ENCODE measurements around the gene MCFD2.

- TF ChIP-seq CTCF (IDR thresholded peaks at IDR 0.05) (no peak), POLR2A (IDR thresholded peaks at IDR 0.05) (no peak)
Measured at GRCh38 chr2:46886268-46887027, 29.2 kb downstream of the MCFD2 start.
